SK-N-SH treated with all-trans-retinoic acid at 6 μM for 48 hours (cell line): ENCODE measurements around the gene HMMR.

Experiments used
- ATAC-seq: fragments of 200-7000 bp; cut with Tn5 transposase; 3 replicates; pipeline ENCODE4 v1.9.1; 2020; ENCODE audit warnings: mild to moderate bottlenecking, moderate library complexity
- ARNTL ChIP-seq: fragments of 450-650 bp; formaldehyde crosslinking; IDR thresholded peaks from 2 replicates; pipeline ENCODE4 v1.5.0; 2020; ENCODE audit warnings: low read depth, mild to moderate bottlenecking, moderate library complexity, borderline replicate concordance
- BACH2 ChIP-seq: fragments of 250-450 bp; sonication (Bioruptor Pico); IDR thresholded peaks from 2 replicates; pipeline ENCODE4 v1.9.0; 2021; ENCODE audit warnings: mild to moderate bottlenecking, borderline replicate concordance
- CREB5 ChIP-seq: fragments of 250-450 bp; sonication (Bioruptor Pico); IDR thresholded peaks from 2 replicates; pipeline ENCODE4 v1.5.1; 2020; ENCODE audit warnings: low read depth, mild to moderate bottlenecking, moderate library complexity
- CSDC2 ChIP-seq: fragments of 250-450 bp; sonication (Bioruptor Pico); IDR thresholded peaks from 2 replicates; pipeline ENCODE4 v1.5.0; 2020; ENCODE audit warnings: mild to moderate bottlenecking, moderate library complexity
- CSRNP3 ChIP-seq: fragments of 250-450 bp; sonication (Bioruptor Pico); IDR thresholded peaks from 2 replicates; pipeline ENCODE4 v1.5.1; 2021; ENCODE audit warnings: mild to moderate bottlenecking, moderate library complexity
- ESRRG ChIP-seq: fragments of 250-450 bp; sonication (Bioruptor Pico); IDR thresholded peaks from 2 replicates; pipeline ENCODE4 v1.6.1; 2021; ENCODE audit warnings: mild to moderate bottlenecking
- ISL1 ChIP-seq: fragments of 250-450 bp; sonication (Bioruptor Pico); IDR thresholded peaks from 2 replicates; pipeline ENCODE4 v2.1.2; 2022; ENCODE audit warnings: mild to moderate bottlenecking, moderate library complexity
- OSR1 ChIP-seq: fragments of 250-450 bp; sonication (Bioruptor Pico); IDR thresholded peaks from 2 replicates; pipeline ENCODE4 v1.8.0; 2022; ENCODE audit warnings: moderate library complexity, mild to moderate bottlenecking, inconsistent platforms
- PATZ1 ChIP-seq: fragments of 250-450 bp; sonication (Bioruptor Pico); IDR thresholded peaks from 2 replicates; pipeline ENCODE4 v1.8.0; 2020; ENCODE audit warnings: mild to moderate bottlenecking, moderate library complexity, borderline replicate concordance
- POU6F1 ChIP-seq: fragments of 250-450 bp; sonication (Bioruptor Pico); IDR thresholded peaks from 2 replicates; pipeline ENCODE4 v1.8.0; 2021; ENCODE audit warnings: low read depth, mild to moderate bottlenecking, moderate library complexity, borderline replicate concordance
- PPARA ChIP-seq: fragments of 250-450 bp; sonication (Bioruptor Pico); IDR thresholded peaks from 2 replicates; pipeline ENCODE4 v1.5.0; 2020; ENCODE audit warnings: mild to moderate bottlenecking, borderline replicate concordance
- RARB ChIP-seq: fragments of 250-450 bp; sonication (Bioruptor Pico); IDR thresholded peaks from 2 replicates; pipeline ENCODE4 v1.8.0; 2021; ENCODE audit warnings: mild to moderate bottlenecking, moderate library complexity
- SNAI2 ChIP-seq: fragments of 250-450 bp; sonication (Bioruptor Pico); IDR thresholded peaks from 2 replicates; pipeline ENCODE4 v1.5.0; 2020; ENCODE audit warnings: mild to moderate bottlenecking, moderate library complexity
- TCF4 ChIP-seq: fragments of 250-450 bp; sonication (Bioruptor Pico); IDR thresholded peaks from 2 replicates; pipeline ENCODE4 v1.8.0; 2021; ENCODE audit warnings: mild to moderate bottlenecking, moderate library complexity, borderline replicate concordance
- TOX ChIP-seq: fragments of 250-450 bp; sonication (Bioruptor Pico); IDR thresholded peaks from 2 replicates; pipeline ENCODE4 v1.8.0; 2021; ENCODE audit warnings: mild to moderate bottlenecking, moderate library complexity, borderline replicate concordance
- ZC3H10 ChIP-seq: fragments of 250-450 bp; sonication (Bioruptor Pico); IDR thresholded peaks from 2 replicates; pipeline ENCODE4 v1.5.1; 2021; ENCODE audit warnings: mild to moderate bottlenecking, moderate library complexity
- ZFP3 ChIP-seq: fragments of 250-450 bp; sonication (Bioruptor Pico); IDR thresholded peaks from 2 replicates; pipeline ENCODE4 v1.5.0; 2020; ENCODE audit warnings: mild to moderate bottlenecking, moderate library complexity
- ZFP30 ChIP-seq: fragments of 450-650 bp; formaldehyde crosslinking; IDR thresholded peaks from 2 replicates; pipeline ENCODE4 v1.5.0; 2022; ENCODE audit warnings: mild to moderate bottlenecking, moderate library complexity
- ZNF565 ChIP-seq: fragments of 450-650 bp; formaldehyde crosslinking; conservative IDR thresholded peaks from 2 replicates; pipeline ENCODE4 v1.5.0; 2020; ENCODE audit warnings: low read depth, mild to moderate bottlenecking, moderate library complexity
- ZNF8 ChIP-seq: fragments of 450-650 bp; formaldehyde crosslinking; IDR thresholded peaks from 2 replicates; pipeline ENCODE4 v1.5.0; 2020; ENCODE audit warnings: mild to moderate bottlenecking, moderate library complexity

HMMR gene

GRCh38 chr5:163437011-163437308, 23.5 kb upstream of the HMMR start:
- no peak for ATAC-seq

GRCh38 chr5:163437309-163438182, 22.9 kb upstream of the HMMR start, which contains the start of gene CCNG1:
Gene CCNG1, plus strand, starts transcription at chr5:163437595. Its CDS starts 1,662 bp downstream, at chr5:163439257.
- ATAC-seq: peak; percentile 99
- 0 out of 2 replicates have a peak, but pooled peaks have one; percentile 39 for TF ChIP-seq CSDC2 (CRISPR knock-in tag)
- TF ChIP-seq CREB5: no peak

More at GRCh38 chr5:163437011-163437308, 23.5 kb upstream of the HMMR start:
- TF ChIP-seq ZFP3 (no peak), PPARA (CRISPR knock-in tag) (no peak), SNAI2 (CRISPR knock-in tag) (no peak), ZC3H10 (CRISPR knock-in tag) (no peak), ZFP30 (CRISPR knock-in tag) (no peak), TCF4 (CRISPR knock-in tag) (no peak), POU6F1 (CRISPR knock-in tag) (no peak), ISL1 (CRISPR knock-in tag) (0 out of 2 replicates have a peak, but pooled peaks have one; percentile 11)

GRCh38 chr5:163439092-163439425, 21.4 kb upstream of the HMMR start:
- ATAC-seq: no peak
- TF ChIP-seq ZFP3 (0 out of 2 replicates have a peak, but pooled peaks have one; percentile 17), TCF4 (CRISPR knock-in tag) (no peak)

- TF ChIP-seq ARNTL (CRISPR knock-in tag): no peak
- TF ChIP-seq ZFP30 (CRISPR knock-in tag): no peak
- no peak for TF ChIP-seq ZNF565 (CRISPR knock-in tag)
- no peak for TF ChIP-seq CSRNP3 (CRISPR knock-in tag)
- TF ChIP-seq BACH2 (CRISPR knock-in tag): no peak
- TF ChIP-seq PPARA (CRISPR knock-in tag): no peak
- ATAC-seq: no peak
These were observed 19.5 kb upstream of the HMMR start for GRCh38 chr5:163440954-163441353.

GRCh38 chr5:163444526-163444925, 15.9 kb upstream of the HMMR start:
- TF ChIP-seq ZNF8 (CRISPR knock-in tag) (no peak), ESRRG (CRISPR knock-in tag) (no peak), ZFP30 (CRISPR knock-in tag) (no peak), RARB (CRISPR knock-in tag) (no peak), ISL1 (CRISPR knock-in tag) (no peak), PATZ1 (CRISPR knock-in tag) (no peak), OSR1 (CRISPR knock-in tag) (no peak), POU6F1 (CRISPR knock-in tag) (no peak), ZC3H10 (CRISPR knock-in tag) (no peak), CSDC2 (CRISPR knock-in tag) (no peak), CREB5 (no peak), PPARA (CRISPR knock-in tag) (no peak), ARNTL (CRISPR knock-in tag) (no peak), SNAI2 (CRISPR knock-in tag) (no peak), TOX (CRISPR knock-in tag) (no peak)
- no peak for ATAC-seq
